Panc1 (cell line): ENCODE measurements around the gene CIPC.

Source experiments
- POLR2AphosphoS5 ChIP-seq: IDR thresholded peaks from 2 replicates; pipeline ENCODE4 v1.6.1; 2012; ENCODE audit warnings: mild to moderate bottlenecking, low read depth, low read length, moderate library complexity
- SIN3A ChIP-seq: IDR thresholded peaks from 2 replicates; pipeline ENCODE4 v1.6.1; 2012; ENCODE audit warnings: low read depth, mild to moderate bottlenecking, low read length, moderate library complexity, borderline replicate concordance; ENCODE audit not compliant: insufficient read depth
- TCF7L2 ChIP-seq: IDR thresholded peaks from 2 replicates; pipeline ENCODE4 v1.6.1; 2011; ENCODE audit warnings: mild to moderate bottlenecking, low read depth, low read length, inconsistent platforms
- TF ChIP-seq, protein P1 (sequence below): fragments of 450-650 bp; IDR thresholded peaks from 2 replicates; pipeline ENCODE4 v1.5.1; 2017; ENCODE audit warnings: mild to moderate bottlenecking
- TF ChIP-seq, protein P2 (sequence below), 2 experiments: IDR thresholded peaks; 2 replicates each; pipeline ENCODE4 v1.6.1; 2011 to 2012; ENCODE audit warnings: low read depth in 2 of 2, control low read depth in 1 of 2, low read length in 1 of 2, mild to moderate bottlenecking in 1 of 2, moderate library complexity in 1 of 2; ENCODE audit not compliant: insufficient read depth in 1 of 2

DNA sequence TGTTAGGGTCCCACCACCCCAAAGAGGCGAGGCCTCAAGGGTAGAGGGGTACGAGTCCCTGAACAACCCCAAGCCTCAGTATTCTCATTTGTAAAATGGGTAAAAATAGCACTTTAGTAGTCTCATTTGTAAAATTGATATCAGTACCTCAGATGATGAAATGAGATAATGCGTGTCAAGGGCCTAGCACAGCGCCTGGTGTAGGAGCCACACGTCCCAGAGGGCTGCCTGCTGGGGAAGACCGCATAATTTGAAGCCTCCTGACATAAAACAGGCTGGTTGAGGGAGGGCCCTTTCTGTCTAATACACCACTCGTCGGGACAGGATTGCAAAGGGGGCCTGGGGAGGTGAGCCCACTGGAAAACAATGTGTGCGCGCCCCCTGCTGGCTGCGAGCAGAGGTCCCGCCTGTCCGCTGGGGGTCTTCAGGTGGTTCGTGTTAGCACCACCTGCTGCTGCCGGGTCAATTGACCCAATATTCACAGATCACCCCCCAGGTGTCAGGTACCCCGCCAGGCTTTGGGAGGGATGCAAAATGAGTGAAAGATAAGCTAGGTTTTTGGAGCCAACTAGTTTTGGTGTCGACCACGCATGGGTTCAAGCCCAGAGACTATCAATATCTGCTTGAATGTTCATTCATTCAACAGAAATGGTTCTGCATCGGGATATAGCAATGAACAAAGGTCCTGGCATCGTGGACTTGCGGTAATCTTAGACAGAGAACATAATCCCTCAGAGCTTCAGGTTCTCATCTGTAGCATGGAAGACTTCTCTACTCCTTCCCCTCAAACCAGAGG is 44.8 kb upstream of the CIPC start:
- TF ChIP-seq, protein P1, sequence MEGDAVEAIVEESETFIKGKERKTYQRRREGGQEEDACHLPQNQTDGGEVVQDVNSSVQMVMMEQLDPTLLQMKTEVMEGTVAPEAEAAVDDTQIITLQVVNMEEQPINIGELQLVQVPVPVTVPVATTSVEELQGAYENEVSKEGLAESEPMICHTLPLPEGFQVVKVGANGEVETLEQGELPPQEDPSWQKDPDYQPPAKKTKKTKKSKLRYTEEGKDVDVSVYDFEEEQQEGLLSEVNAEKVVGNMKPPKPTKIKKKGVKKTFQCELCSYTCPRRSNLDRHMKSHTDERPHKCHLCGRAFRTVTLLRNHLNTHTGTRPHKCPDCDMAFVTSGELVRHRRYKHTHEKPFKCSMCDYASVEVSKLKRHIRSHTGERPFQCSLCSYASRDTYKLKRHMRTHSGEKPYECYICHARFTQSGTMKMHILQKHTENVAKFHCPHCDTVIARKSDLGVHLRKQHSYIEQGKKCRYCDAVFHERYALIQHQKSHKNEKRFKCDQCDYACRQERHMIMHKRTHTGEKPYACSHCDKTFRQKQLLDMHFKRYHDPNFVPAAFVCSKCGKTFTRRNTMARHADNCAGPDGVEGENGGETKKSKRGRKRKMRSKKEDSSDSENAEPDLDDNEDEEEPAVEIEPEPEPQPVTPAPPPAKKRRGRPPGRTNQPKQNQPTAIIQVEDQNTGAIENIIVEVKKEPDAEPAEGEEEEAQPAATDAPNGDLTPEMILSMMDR, result peak; percentile 44; the same call in 1 of the 2 replicates
- TF ChIP-seq SIN3A (no peak), POLR2AphosphoS5 (no peak), TCF7L2 (no peak)
- TF ChIP-seq, protein P2, sequence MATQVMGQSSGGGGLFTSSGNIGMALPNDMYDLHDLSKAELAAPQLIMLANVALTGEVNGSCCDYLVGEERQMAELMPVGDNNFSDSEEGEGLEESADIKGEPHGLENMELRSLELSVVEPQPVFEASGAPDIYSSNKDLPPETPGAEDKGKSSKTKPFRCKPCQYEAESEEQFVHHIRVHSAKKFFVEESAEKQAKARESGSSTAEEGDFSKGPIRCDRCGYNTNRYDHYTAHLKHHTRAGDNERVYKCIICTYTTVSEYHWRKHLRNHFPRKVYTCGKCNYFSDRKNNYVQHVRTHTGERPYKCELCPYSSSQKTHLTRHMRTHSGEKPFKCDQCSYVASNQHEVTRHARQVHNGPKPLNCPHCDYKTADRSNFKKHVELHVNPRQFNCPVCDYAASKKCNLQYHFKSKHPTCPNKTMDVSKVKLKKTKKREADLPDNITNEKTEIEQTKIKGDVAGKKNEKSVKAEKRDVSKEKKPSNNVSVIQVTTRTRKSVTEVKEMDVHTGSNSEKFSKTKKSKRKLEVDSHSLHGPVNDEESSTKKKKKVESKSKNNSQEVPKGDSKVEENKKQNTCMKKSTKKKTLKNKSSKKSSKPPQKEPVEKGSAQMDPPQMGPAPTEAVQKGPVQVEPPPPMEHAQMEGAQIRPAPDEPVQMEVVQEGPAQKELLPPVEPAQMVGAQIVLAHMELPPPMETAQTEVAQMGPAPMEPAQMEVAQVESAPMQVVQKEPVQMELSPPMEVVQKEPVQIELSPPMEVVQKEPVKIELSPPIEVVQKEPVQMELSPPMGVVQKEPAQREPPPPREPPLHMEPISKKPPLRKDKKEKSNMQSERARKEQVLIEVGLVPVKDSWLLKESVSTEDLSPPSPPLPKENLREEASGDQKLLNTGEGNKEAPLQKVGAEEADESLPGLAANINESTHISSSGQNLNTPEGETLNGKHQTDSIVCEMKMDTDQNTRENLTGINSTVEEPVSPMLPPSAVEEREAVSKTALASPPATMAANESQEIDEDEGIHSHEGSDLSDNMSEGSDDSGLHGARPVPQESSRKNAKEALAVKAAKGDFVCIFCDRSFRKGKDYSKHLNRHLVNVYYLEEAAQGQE (IDR thresholded peaks at IDR 0.05; ENCODE audit: insufficient read depth in 1 of 2, low read depth in 2 of 2, low read length in 1 of 2), result no peak
